HG03575 (cell line): ENCODE data around the gene HACL1.

ENCODE experiments used
- ATAC-seq: cut with Tn5 transposase; IDR thresholded peaks from one replicate; pipeline ENCODE4 v1.9.1; 2021; ENCODE audit not compliant: unreplicated experiment, insufficient number of reproducible peaks, low FRiP score; ENCODE audit errors: extremely low read depth

Gene HACL1

GRCh38 chr3:15511156-15511555, 90.2 kb downstream of the HACL1 start:
- ATAC-seq, result no peak
